GM19240 (cell line): Measurements from ENCODE around the gene CSF3.
A peak's percentile ranks its signal among the peaks of the same experiment; 100 is the strongest.

Source experiments
- DNase-seq: peaks from one replicate; pipeline ENCODE4 v3.0.0; 2011; ENCODE audit warnings: low spot score; ENCODE audit not compliant: insufficient read length

Gene CSF3

GRCh38 chr17:40015005-40015997 is at the start of gene CSF3:
Gene CSF3 (plus strand): TSS chr17:40015440. CDS start chr17:40015475, 35 bp downstream.
- no peak for DNase-seq

GRCh38 chr17:39966771-39967170 is 48.5 kb upstream of the CSF3 start:
- DNase-seq: no peak

DNA sequence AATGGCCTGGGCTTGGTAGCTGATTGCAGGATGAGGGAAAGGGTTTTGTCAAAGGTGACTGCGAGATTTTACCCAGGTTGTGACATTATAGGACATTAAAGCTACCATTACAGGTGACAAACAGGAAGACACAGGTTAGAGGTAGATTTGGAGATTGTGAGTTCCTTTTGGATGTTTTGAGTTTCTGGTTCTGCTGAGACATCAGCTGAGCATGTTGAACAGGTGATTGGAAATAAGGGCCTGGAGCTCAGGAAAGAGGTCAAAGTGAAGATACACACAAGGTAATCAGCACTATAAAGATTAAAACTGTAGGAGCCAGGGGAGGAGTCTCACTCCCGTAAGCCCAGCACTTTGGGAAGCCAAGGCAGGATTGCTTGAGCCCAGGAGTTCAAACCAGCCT is 46.5 kb upstream of the CSF3 start:
- DNase-seq: no peak

- DNase-seq: no peak
Measured at GRCh38 chr17:39969375-39969774, 45.9 kb upstream of the CSF3 start.

DNA sequence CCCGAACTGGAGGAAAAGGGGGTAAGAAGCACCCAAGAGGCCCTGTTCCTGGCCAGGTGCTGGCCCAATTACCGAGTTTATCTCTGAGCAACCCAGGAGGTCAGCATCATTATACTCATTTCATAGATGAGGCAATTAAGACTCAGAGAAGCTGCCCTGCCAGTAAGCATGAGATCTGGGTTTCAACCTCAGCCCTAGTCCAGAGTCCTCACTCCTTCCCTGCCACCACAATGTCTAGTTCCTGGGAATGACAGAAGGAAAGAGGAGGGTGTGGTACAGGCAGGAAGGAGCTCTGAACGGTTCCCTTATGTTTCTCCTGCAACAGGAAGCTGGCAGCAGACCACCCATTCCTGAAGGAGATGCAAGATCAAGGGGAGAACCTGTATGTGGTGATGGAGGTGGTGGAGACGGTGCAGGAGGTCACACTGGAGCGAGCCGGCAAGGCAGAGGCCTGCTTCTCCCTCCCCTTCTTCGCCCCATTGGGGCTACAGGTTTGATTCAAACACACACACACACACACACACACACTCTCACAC is 45.0 kb upstream of the CSF3 start:
- DNase-seq: no peak

DNA sequence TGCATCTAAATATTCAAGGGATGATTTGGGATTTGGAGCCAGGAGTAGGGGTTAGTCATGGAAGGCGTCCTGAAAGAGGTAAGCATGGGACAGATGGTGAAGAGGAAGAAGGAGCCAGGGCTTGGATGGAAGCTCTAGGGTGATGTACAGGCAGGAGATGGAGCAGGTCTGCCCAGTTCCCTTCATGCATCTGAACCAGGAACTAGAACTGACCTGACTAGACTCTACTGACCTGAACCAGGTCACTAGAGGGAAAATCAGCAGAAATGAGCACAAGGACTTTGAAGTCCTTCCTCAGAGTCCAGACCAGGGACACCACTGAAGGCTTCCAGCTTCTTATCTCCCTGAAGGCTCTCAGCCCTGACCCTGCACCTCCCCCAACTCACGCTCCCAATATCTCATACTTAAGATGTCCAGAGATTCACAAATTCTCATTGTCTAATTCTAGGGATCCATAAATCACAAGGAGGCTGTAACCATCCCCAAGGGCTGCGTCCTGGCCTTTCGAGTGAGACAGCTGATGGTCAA is 44.1 kb upstream of the CSF3 start:
- DNase-seq: no peak

GRCh38 chr17:39972271-39972670 is 43.0 kb upstream of the CSF3 start:
- DNase-seq: no peak

DNA sequence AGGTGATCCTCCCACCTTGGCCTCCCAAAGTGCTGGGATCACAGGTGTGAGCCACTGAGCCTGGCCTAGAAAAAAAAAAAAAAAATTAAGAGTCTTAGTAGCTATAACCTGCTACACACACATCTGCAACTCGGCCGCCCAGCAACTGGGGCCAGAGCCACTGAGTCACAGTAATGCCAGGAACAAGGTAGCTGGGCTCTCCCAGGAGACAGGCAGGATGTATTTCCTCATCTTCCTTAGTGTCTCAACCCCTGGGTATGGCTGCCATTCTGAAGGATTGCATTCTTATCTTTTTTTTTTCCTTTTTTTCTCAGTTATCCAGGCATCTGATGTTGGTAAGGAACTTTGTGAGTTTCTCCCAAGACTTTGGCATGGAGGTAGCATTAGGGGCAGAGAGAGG is 41.7 kb upstream of the CSF3 start:
- DNase-seq: no peak

DNA sequence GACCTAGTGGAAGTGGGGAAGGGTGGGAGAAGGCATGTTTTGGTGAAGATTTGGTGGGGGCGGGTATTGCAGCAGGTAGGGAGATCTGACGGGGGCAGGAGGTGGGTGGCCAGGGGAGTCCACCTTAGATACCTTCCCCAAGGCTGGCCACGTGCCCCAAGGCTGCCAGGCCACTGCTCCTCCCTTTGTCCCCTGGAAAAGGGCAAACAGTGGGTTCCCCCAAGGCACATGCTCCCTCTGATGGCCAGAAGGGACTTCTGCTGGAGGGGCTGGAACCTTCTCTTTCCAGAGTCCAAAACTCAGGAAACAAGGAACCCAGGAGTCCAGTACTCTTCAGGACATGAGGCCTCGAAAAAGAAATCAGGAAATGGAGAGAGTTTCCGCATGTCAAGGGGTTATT is 40.8 kb upstream of the CSF3 start:
- DNase-seq: no peak

DNA sequence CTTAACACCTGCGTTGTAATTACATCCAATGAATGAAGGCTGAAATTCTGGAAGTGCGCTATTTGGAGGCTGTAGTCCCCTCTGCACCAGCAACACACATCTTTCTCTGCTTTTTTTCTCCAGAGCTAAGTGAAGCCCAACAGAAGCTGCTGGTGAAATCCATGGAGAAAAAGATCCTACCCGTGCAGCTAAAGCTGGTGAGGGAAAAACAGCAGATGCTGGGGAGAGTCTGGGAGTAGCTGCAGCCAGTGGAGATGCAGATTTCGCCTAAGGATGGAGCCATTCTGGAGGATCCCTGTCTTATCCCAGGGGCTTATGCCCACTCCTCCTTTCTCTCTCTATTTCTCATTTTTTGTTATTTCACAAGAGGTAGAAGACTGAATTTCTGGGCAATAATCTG is 39.4 kb upstream of the CSF3 start:
- DNase-seq: no peak

GRCh38 chr17:39979016-39979670 is 36.1 kb upstream of the CSF3 start:
- no peak for DNase-seq

GRCh38 chr17:39979893-39980350 is 35.3 kb upstream of the CSF3 start:
- no peak for DNase-seq

- peak; percentile 91 for DNase-seq
Measured at GRCh38 chr17:39980351-39981206, 34.7 kb upstream of the CSF3 start, which contains the start of gene PSMD3. Gene PSMD3 (plus strand): TSS chr17:39980807. CDS start chr17:39980971, 164 bp downstream.

DNA sequence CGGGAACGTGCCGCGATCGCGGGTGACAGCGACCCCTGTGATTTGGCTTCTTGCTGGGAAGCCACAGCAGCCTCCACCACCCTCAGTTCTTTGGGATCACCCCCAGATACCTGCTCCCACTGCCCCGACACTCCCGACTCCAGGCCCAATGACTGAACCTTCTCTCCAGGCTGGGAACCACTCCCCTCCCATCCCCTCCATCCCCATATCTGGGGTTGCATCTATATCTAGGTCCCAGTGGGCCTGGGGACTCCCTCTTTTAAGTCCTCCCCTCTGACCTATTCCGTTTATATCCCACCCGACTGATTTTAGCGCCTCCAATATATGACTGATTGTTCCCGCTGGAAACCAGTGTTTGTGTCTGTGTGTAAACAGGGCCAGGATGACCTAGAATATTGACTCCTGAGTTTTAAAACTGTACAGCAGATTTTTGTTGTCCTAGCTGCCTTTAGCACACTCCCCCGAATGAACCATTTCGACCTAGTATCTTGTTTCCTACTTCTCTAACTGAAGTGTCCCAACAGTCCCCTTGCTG is 34.0 kb upstream of the CSF3 start:
- no peak for DNase-seq

- DNase-seq: no peak
Measured at GRCh38 chr17:39981766-39982375, 33.4 kb upstream of the CSF3 start.

DNA sequence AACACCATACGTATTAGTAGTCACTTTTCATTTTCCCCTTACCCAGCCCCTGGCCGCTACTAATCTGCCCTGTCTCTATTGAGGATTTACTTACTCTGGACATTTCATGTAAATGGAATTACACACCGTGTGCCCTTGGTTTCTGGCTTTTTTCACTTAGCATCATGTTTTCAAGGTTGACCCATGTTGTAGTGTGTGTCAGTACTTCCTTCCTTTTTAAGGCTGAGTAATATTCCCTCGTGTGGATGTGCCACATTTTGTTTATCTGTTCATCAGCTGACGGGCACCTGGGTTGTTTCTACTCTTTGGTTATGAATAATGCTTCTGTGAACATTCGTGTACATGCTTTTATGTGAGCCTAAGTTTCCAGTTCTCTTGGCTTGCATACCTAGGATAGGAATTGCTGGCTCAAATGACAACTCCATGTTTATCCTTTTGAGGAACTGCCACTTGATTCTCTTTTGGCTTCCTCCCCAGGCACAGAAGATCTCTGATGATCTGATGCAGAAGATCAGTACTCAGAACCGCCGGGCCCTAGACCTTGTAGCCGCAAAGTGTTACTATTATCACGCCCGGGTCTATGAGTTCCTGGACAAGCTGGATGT is 26.9 kb upstream of the CSF3 start:
- DNase-seq: no peak

- no peak for DNase-seq
Measured at GRCh38 chr17:39994448-39994847, 20.8 kb upstream of the CSF3 start.

DNA sequence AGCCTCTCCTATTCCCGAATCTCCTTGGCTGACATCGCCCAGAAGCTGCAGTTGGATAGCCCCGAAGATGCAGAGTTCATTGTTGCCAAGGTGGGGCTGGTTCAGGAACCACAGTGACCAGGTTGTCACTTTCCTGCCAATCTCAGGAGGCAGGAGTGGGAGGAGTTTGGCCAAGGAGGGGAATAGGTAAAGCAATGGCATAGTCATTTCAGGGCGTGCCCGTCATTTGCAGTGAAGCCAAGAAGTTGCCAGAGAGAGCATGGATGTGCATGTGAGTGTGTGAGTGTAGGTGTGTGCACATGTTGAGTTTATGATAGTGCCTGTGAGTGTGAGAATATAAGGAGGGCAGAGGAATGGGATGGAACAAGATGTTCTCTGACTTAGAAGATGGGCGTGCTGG is 19.8 kb upstream of the CSF3 start:
- no peak for DNase-seq

DNA sequence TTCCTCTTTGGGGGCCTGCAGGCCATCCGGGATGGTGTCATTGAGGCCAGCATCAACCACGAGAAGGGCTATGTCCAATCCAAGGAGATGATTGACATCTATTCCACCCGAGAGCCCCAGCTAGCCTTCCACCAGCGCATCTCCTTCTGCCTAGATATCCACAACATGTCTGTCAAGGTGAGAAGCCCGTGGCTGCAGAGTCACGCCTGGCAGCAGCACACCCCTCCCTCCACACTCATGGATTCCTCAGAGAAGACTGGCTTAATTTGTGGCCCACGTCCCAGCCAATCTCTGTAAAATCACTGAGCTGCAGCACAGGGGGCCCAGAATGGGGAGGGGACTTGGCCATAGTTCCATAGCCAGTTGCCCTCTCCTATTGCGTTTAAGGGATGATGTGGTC is 19.1 kb upstream of the CSF3 start:
- DNase-seq: no peak

DNA sequence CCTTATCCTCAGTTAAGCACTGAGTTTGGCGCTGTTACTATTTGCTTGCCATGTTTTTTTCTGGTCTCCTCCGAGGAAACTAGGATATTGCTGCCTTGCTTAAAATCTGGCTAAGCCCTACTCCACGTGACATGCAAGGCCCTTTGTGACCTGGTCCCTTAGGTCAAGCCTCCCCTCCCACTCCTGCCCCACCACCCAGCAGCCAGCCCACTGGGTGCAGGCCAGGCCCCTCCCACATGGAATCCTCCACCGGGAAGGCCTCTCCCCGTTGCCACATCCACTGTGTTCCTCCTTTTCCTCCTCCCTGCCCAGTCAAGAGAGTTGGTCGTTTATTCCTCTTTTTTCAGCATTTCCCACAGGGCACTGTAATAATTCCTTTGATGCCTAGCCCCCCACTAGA is 18.4 kb upstream of the CSF3 start:
- DNase-seq: no peak
